Thoracic aorta (tissue), 2 donors: Measurements from ENCODE around the gene SRP72. TPM values are rescaled to one million over a fixed set of nuclear protein-coding genes. Genes with fewer than 3 reads are reported as not detected.

Experiments used
- ATAC-seq: fragments of 150-250 bp; one replicate; pipeline ENCODE4 v1.8.0; 2017; ENCODE audit warnings: low read depth; ENCODE audit not compliant: insufficient number of reproducible peaks, low FRiP score
- DNase-seq: peaks from one replicate; pipeline ENCODE4 v3.0.0-alpha.2; 2020; ENCODE audit warnings: low spot score
- H3K27ac ChIP-seq, 2 donors: fragments of 200-600 bp; sonication (generic); 1 replicate in 1 of 2; 2 replicates in 1 of 2; pipeline ENCODE4 v1.5.1; 2016; ENCODE audit warnings: mild to moderate bottlenecking in 2 of 2, moderate library complexity in 2 of 2
- H3K27me3 ChIP-seq: fragments of 200-600 bp; sonication (generic); replicated peaks from 2 replicates; pipeline ENCODE4 v1.6.0; 2016; ENCODE audit warnings: mild to moderate bottlenecking; ENCODE audit not compliant: insufficient read depth
- H3K36me3 ChIP-seq: fragments of 200-600 bp; sonication (generic); one replicate; pipeline ENCODE4 v1.5.1; 2016
- H3K4me1 ChIP-seq, 2 donors: fragments of 200-600 bp; sonication (generic); 1 replicate in 1 of 2; 2 replicates in 1 of 2; pipeline versions ENCODE4 v1.5.1 to v1.6.0; 2016; ENCODE audit warnings: low read depth in 2 of 2, mild to moderate bottlenecking in 1 of 2; ENCODE audit not compliant: control insufficient read depth in 1 of 2
- H3K4me3 ChIP-seq: fragments of 200-600 bp; sonication (generic); 2 replicates; pipeline ENCODE4 v1.5.1; 2016; ENCODE audit warnings: mild to moderate bottlenecking
- H3K9me3 ChIP-seq: fragments of 200-600 bp; sonication (generic); 2 replicates; pipeline ENCODE4 v1.5.1; 2016
- CTCF ChIP-seq: fragments of 200-600 bp; sonication (generic); IDR thresholded peaks from one replicate; pipeline ENCODE4 v1.5.1; 2019; ENCODE audit warnings: antibody characterized with exemption
- total RNA-seq, 2 donors: library from RNA; depleted of rRNA; stranded (reverse); fragments of >200 nt; gene quantifications; one replicate each; pipeline versions ENCODE4 v1.1.0 to v1.2.3, GENCODE V29; 2016

Gene SRP72
- total RNA-seq, 2 donors from 2014 or later, result 43.1 to 52.9 TPM

GRCh38 chr4:56450342-56450741, 17.1 kb upstream of the SRP72 start:
- H3K36me3 ChIP-seq, result peaks cover 14% of the 10 kb centered on the region
- ATAC-seq, result no peak
- no peak for DNase-seq

GRCh38 chr4:56460085-56460484, 7.3 kb upstream of the SRP72 start:
- Histone ChIP-seq H3K4me3 (no peak overlapping the region), H3K27me3 (no peaks in the 10 kb centered on the region), H3K27ac (no peak overlapping the region), H3K36me3 (peaks cover 7% of the 10 kb centered on the region), H3K4me1 (peaks cover 4 to 11% of the 10 kb centered on the region in 2 donors), H3K9me3 (no peaks in the 10 kb centered on the region)
- ATAC-seq (no peak), DNase-seq (no peak)
- no peak for TF ChIP-seq CTCF

More at GRCh38 chr4:56450342-56450741, 17.1 kb upstream of the SRP72 start:
- no peak for TF ChIP-seq CTCF
- no peaks in the 10 kb centered on the region for H3K9me3 ChIP-seq
- no peak overlapping the region for H3K27ac ChIP-seq
- H3K4me1 ChIP-seq, result no peaks in the 10 kb centered on the region
- H3K4me3 ChIP-seq, result no peak overlapping the region
- no peaks in the 10 kb centered on the region for H3K27me3 ChIP-seq

GRCh38 chr4:56462157-56462556, 5.3 kb upstream of the SRP72 start:
- ATAC-seq, result no peak
- Histone ChIP-seq H3K27me3 (no peaks in the 10 kb centered on the region), H3K4me3 (no peak overlapping the region), H3K27ac (no peak overlapping the region), H3K9me3 (no peaks in the 10 kb centered on the region), H3K36me3 (peaks cover 7% of the 10 kb centered on the region), H3K4me1 (peaks cover 16 to 26% of the 10 kb centered on the region in 2 donors)
- no peak for DNase-seq
- TF ChIP-seq CTCF, result no peak

GRCh38 chr4:56463711-56464110, 3.7 kb upstream of the SRP72 start:
- Histone ChIP-seq H3K4me1 (peaks cover 19 to 31% of the 10 kb centered on the region in 2 donors), H3K9me3 (no peaks in the 10 kb centered on the region), H3K27me3 (no peaks in the 10 kb centered on the region), H3K4me3 (no peak overlapping the region), H3K27ac (no peak overlapping the region), H3K36me3 (peaks cover 7% of the 10 kb centered on the region)
- no peak for DNase-seq
- no peak for TF ChIP-seq CTCF
- no peak for ATAC-seq

- Histone ChIP-seq H3K27me3 (no peaks in the 10 kb centered on the region), H3K9me3 (no peaks in the 10 kb centered on the region), H3K4me1 (peaks cover 27 to 39% of the 10 kb centered on the region in 2 donors), H3K27ac (no peak overlapping the region), H3K36me3 (peaks cover 7% of the 10 kb centered on the region), H3K4me3 (no peak overlapping the region)
- DNase-seq (no peak), ATAC-seq (no peak)
- TF ChIP-seq CTCF, result no peak
Measured at GRCh38 chr4:56464581-56464980, 2.8 kb upstream of the SRP72 start.
